BLaER1 treated with 17β-estradiol and CSF1 and Interleukin-3, amounts not matched to agents 10 nM and 100 nM (cell line): ENCODE measurements around the gene L3MBTL4.

ENCODE experiments used
- H3K27ac ChIP-seq, 11 experiments: shearing (Covaris generic); formaldehyde crosslinking; 2 replicates each; pipeline ENCODE4 v1.8.1; 2022
- H3K27me3 ChIP-seq, 11 experiments: shearing (Covaris generic); formaldehyde crosslinking; 2 replicates each; pipeline ENCODE4 v1.8.1; 2022
- H3K36me3 ChIP-seq, 11 experiments: shearing (Covaris generic); formaldehyde crosslinking; 2 replicates each; pipeline ENCODE4 v1.8.1; 2022
- H3K4me1 ChIP-seq, 10 experiments: shearing (Covaris generic); formaldehyde crosslinking; 2 replicates each; pipeline ENCODE4 v1.8.1; 2022
- H3K4me2 ChIP-seq, 11 experiments: shearing (Covaris generic); formaldehyde crosslinking; 2 replicates each; pipeline ENCODE4 v1.8.1; 2022
- H3K4me3 ChIP-seq, 10 experiments: shearing (Covaris generic); formaldehyde crosslinking; 2 replicates each; pipeline ENCODE4 v1.8.1; 2022
- H3K9ac ChIP-seq, 11 experiments: shearing (Covaris generic); formaldehyde crosslinking; 2 replicates each; pipeline ENCODE4 v1.8.1; 2022
- H3K9me3 ChIP-seq, 11 experiments: shearing (Covaris generic); formaldehyde crosslinking; replicated peaks in 1 of 11; 2 replicates each; pipeline ENCODE4 v1.8.1; 2022
- H4K20me1 ChIP-seq, 11 experiments: shearing (Covaris generic); formaldehyde crosslinking; 2 replicates each; pipeline ENCODE4 v1.8.1; 2022
- Cebpa-rat ChIP-seq, 11 experiments: shearing (Covaris generic); IDR thresholded peaks; 2 replicates each; pipeline ENCODE4 v1.8.1; 2022

L3MBTL4 gene

DNA sequence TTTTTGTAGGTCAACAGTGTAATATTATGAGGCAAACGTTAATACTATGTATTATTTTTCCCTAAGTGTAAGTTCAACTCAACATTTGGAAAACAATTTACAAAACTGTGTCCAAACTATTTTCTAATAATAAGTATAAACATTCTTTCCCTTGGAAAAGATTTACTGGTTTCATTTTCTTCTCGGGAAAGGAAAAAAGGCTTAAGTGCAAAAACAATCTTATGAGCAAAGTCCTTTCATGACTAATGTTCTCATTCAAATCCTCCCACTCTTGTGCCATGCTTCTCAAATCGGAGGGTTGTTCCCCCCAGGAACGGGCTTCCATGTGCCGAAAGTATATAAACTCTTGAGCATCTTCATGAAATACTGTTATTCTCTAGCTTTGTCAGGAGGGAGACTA is 19.8 kb upstream of the L3MBTL4 start:
- no peak for TF ChIP-seq Cebpa-rat (IDR thresholded peaks at IDR 0.05)
- H4K20me1 ChIP-seq: no peaks in the 10 kb centered on the region
- H3K27ac ChIP-seq: no peak overlapping the region
- H3K4me2 ChIP-seq: no peak overlapping the region
- H3K4me1 ChIP-seq: peaks cover 0 to 9% (median 0%) of the 10 kb centered on the region in 10 experiments; a peak in 2 of 20 replicates
- no peak overlapping the region for H3K4me3 ChIP-seq
- no peaks in the 10 kb centered on the region for H3K36me3 ChIP-seq
- H3K27me3 ChIP-seq: no peaks in the 10 kb centered on the region
- H3K9me3 ChIP-seq: no peaks in the 10 kb centered on the region
- no peak overlapping the region for H3K9ac ChIP-seq

DNA sequence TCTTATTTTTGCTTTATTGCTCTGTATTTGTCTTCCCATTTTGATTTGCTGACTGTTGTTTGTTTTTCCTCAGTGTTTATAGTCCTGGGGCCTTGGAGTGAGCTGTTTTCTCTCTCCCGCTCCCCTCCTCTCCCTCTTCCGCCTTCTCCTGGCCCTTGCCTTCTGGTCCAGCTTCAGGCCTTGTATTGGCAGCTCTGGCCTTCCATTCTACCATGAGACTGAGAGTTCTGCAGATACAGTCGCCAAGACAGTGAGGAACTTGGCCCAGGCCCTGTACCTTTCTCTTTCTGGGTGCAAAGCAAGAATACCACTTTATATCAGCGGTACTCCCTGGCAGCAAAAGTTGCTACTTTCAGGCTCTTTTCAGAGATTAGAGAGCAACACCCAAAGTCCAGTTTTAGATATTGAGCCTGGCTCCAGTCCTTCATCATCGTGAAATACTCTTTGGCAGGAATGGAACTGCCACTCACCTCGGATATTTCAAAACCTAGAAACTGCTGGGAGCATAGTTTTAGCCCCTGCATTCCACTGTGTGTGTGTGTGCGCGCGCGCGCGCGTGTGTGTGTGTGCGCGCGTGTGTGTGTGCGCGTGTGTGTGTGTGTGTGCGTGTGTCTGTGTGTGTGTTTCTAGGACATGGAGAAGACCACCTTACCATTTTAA is 17.1 kb upstream of the L3MBTL4 start:
- H3K4me1 ChIP-seq: peaks cover 0 to 9% (median 0%) of the 10 kb centered on the region in 10 experiments; a peak in 2 of 20 replicates
- H4K20me1 ChIP-seq: no peaks in the 10 kb centered on the region
- no peaks in the 10 kb centered on the region for H3K27me3 ChIP-seq
- H3K27ac ChIP-seq: no peak overlapping the region
- H3K36me3 ChIP-seq: no peaks in the 10 kb centered on the region
- H3K4me3 ChIP-seq: no peak overlapping the region
- TF ChIP-seq Cebpa-rat (IDR thresholded peaks at IDR 0.05): no peak
- no peak overlapping the region for H3K9ac ChIP-seq
- no peaks in the 10 kb centered on the region for H3K9me3 ChIP-seq
- H3K4me2 ChIP-seq: no peak overlapping the region

DNA sequence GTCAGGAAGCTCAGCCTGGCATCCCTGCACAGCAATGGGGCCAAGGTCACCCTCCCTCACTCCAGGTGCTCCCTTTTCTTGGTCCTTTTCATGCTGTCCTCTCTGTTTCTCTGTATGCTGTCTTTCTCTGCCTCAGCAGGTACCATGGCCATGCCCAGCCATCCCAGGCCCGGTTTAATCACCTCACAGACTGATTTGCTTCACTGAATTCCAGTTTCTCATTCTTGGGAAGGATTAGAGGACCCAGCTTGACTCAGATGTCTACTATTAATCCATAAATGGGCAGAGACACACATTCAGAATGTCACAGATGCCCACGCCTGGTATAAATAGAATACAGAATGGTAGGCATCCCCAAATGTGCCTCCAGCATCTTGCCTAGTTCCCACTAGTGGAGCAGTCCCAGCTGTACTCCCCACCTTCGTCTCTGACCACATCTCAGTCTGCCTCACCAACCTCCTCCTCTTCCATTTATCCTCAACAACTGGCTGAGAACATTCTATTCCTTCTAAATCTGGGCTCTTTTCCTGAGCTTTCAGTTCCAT is 14.2 kb upstream of the L3MBTL4 start:
- H3K36me3 ChIP-seq: no peaks in the 10 kb centered on the region
- no peaks in the 10 kb centered on the region for H3K4me1 ChIP-seq
- no peak overlapping the region for H3K4me3 ChIP-seq
- no peaks in the 10 kb centered on the region for H4K20me1 ChIP-seq
- H3K27ac ChIP-seq: no peak overlapping the region
- no peak overlapping the region for H3K4me2 ChIP-seq
- H3K27me3 ChIP-seq: no peaks in the 10 kb centered on the region
- TF ChIP-seq Cebpa-rat (IDR thresholded peaks at IDR 0.05): no peak
- H3K9me3 ChIP-seq: no peaks in the 10 kb centered on the region
- H3K9ac ChIP-seq: no peak overlapping the region

DNA sequence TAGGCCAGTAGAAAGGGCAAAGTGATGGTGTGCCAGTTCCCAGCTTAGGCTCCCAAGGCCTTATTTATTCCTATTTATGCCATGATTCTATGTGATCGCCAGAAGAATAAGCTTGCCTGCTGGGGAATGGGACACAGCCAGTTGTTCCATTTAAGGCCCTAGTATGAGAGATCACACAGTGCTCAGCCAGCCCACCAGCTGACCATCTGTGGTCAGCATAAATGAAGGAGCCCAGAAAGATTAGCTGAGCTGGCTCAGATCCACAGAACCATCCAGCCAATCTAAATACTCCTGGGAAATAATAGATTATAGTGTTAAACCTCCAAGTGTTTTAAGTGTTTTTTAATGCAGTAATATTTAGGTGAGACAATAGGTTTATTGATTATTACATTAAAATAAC is 12.6 kb upstream of the L3MBTL4 start:
- Histone ChIP-seq H3K4me2 (no peak overlapping the region), H3K4me1 (no peaks in the 10 kb centered on the region), H3K4me3 (no peak overlapping the region), H3K9ac (no peak overlapping the region), H3K27ac (no peak overlapping the region), H4K20me1 (no peaks in the 10 kb centered on the region), H3K27me3 (no peaks in the 10 kb centered on the region), H3K36me3 (no peaks in the 10 kb centered on the region), H3K9me3 (no peaks in the 10 kb centered on the region)
- no peak for TF ChIP-seq Cebpa-rat (IDR thresholded peaks at IDR 0.05)

DNA sequence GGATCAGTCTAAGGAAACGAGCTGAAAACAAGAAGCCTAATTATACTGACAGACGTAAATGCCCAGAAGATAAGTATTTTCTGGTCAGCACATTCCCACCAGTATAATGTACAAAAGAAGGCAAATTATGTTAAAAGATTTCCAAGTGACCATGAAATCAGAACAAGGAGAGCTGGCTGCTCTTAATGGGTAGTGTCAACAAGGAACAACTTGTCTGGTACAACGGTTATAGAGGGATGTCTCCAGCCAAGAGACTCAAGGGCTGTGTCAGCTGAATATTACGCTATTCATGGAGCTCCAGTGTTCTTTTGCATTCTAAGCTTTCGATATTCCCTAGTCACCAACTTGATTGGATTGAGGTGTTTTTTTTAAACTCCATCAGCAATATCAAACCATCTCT is 8.6 kb upstream of the L3MBTL4 start:
- H3K27me3 ChIP-seq: no peaks in the 10 kb centered on the region
- H4K20me1 ChIP-seq: no peaks in the 10 kb centered on the region
- H3K36me3 ChIP-seq: no peaks in the 10 kb centered on the region
- no peak overlapping the region for H3K4me2 ChIP-seq
- H3K27ac ChIP-seq: no peak overlapping the region
- 0 out of 22 replicates have a peak, but pooled peaks cover 0 to 4% (median 0%) of the 10 kb centered on the region in 11 experiments for H3K9me3 ChIP-seq
- H3K4me3 ChIP-seq: no peak overlapping the region
- H3K4me1 ChIP-seq: no peaks in the 10 kb centered on the region
- H3K9ac ChIP-seq: no peak overlapping the region
- no peak for TF ChIP-seq Cebpa-rat (IDR thresholded peaks at IDR 0.05)

DNA sequence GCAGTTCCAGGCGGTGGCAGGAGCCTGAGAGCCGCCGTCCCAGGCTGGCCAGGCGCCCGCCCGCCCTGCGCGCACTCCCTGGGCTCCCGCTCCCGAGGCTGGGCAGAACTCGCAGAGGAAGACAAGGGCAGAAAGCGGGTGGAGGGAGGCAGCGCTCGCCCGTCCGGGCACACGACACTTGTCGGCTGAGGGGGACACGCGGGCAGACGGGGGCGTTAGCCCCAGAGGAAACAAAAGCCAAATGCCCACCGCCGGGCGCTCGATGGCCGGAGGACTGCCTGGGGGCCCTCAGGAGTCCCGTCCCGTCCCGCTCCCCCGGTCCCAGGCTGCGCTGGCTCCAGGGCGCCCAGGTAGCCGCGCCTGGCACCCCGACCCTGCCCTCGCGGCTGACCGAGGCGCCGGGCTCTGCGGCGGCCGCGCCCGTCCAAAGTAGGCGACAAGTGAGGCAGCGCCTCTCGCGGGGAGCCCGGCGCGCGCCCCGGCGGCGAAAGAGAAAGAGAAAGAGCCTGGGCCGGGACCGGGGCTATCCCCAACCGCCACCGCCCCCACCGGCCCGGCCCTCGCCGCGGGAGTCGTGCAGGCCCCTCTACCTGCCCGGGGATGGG is 491 bp downstream of the L3MBTL4 start:
- Histone ChIP-seq H3K27me3 (peaks cover 0 to 7% (median 0%) of the 10 kb centered on the region in 11 experiments; a peak in 2 of 22 replicates), H4K20me1 (0 out of 22 replicates have a peak, but pooled peaks cover 0 to 4% (median 0%) of the 10 kb centered on the region in 11 experiments), H3K27ac (peak overlapping the region; percentile 82 to 93 (median 88)), H3K9ac (peak overlapping the region; percentile 88 to 94 (median 90)), H3K4me1 (peaks cover 0 to 22% (median 8%) of the 10 kb centered on the region in 10 experiments; a peak in 15 of 20 replicates), H3K36me3 (no peaks in the 10 kb centered on the region), H3K4me3 (peak overlapping the region; percentile 80 to 96 (median 87)), H3K9me3 (no peaks in the 10 kb centered on the region), H3K4me2 (peak overlapping the region; percentile 82 to 96 (median 91))
- no peak for TF ChIP-seq Cebpa-rat (IDR thresholded peaks at IDR 0.05)

DNA sequence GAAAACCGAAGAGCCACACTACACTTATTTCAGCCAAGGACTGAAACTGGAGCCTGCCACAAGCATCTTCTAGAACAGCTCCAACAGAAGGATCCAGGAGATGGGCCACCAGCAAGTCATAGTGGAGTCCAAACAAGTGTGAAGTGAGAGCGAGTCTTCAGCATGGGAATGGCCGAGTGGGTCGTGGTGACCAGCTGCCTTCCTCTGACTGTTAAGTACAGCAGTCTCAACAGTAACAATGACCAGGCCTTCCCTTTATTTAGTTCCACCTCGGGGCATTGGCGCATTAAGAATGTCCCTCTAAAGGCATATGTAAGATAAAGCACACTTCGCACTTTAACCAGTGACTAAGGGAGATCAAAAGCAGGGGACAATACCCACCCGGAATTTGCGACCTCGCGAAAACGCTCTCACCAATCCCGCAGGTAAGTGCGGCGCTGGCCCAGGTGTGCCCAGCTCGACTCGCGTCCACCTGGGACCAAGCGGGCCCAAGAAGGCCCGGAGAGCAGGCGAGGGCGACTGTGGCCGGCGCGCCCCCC is 1.1 kb downstream of the L3MBTL4 start:
- Histone ChIP-seq H3K27me3 (peaks cover 0 to 7% (median 0%) of the 10 kb centered on the region in 11 experiments; a peak in 2 of 22 replicates), H4K20me1 (0 out of 22 replicates have a peak, but pooled peaks cover 0 to 4% (median 0%) of the 10 kb centered on the region in 11 experiments), H3K4me1 (peaks cover 0 to 22% (median 8%) of the 10 kb centered on the region in 10 experiments; a peak in 15 of 20 replicates), H3K9ac (peak overlapping the region; percentile 88 to 94 (median 90); a peak in 21 of 22 replicates), H3K27ac (peak overlapping the region in 10 of 11 experiments; percentile 85 to 93 (median 88); a peak in 19 of 22 replicates), H3K4me2 (peak overlapping the region; percentile 82 to 96 (median 91)), H3K4me3 (peak overlapping the region; percentile 80 to 96 (median 87)), H3K36me3 (no peaks in the 10 kb centered on the region), H3K9me3 (no peaks in the 10 kb centered on the region)
- TF ChIP-seq Cebpa-rat (IDR thresholded peaks at IDR 0.05): no peak

DNA sequence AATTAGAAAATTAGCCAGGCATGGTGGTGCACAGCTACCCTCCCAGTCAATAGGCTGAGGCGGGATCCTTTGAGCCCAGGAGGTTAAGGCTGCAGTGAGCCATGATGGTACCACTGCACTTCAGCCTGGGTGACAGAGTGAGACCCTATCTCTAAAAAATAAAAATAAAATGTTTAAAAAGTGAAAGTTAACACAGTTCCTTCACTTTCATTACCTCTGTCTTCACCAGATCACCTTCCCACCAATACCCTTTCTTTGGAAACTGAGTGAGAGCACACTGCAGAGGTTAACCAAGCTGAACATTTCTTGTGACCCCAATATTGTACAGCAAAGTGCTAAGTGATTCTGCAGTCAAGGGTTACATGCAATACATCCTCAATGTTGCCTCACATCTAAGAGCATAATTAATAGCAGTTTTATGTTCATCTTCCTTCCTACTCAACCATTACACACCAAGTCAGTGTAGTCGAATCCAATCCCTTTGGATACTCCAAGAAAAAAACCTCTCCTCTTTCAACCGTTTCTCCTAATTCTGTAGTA is 1.7 kb downstream of the L3MBTL4 start:
- H3K27ac ChIP-seq: no peak overlapping the region
- H3K36me3 ChIP-seq: no peaks in the 10 kb centered on the region
- 0 out of 22 replicates have a peak, but pooled peaks cover 0 to 4% (median 0%) of the 10 kb centered on the region in 11 experiments for H4K20me1 ChIP-seq
- H3K27me3 ChIP-seq: peaks cover 0 to 7% (median 0%) of the 10 kb centered on the region in 11 experiments; a peak in 2 of 22 replicates
- no peak for TF ChIP-seq Cebpa-rat (IDR thresholded peaks at IDR 0.05)
- peak overlapping the region in 8 of 11 experiments; percentile 5 to 96 (median 90); a peak in 8 of 22 replicates for H3K4me2 ChIP-seq
- H3K4me3 ChIP-seq: no peak overlapping the region
- peaks cover 0 to 22% (median 8%) of the 10 kb centered on the region in 10 experiments; a peak in 15 of 20 replicates for H3K4me1 ChIP-seq
- no peaks in the 10 kb centered on the region for H3K9me3 ChIP-seq
- H3K9ac ChIP-seq: no peak overlapping the region

DNA sequence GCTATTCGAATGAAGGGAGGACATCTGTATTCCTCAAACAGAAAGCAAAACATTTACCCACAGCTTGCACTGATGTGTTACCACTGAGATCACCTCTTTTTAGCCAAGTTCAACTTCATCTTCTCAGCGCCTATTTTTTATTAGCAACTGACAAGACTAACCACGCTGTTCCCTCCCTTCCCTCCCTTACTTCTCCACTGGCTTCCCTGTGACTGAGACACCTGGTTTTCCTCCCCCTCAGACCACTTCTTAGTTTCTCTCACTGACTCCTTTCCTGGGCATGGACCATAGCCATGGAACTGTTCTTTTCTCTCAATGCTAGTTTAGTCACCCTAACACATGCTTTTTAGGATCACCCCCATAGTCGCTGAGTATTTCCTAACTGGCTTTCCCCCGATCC is 3.3 kb downstream of the L3MBTL4 start:
- no peak overlapping the region for H3K4me3 ChIP-seq

More for the DNA sequence above, 3.3 kb downstream of the L3MBTL4 start:
- Histone ChIP-seq H3K4me1 (peaks cover 4 to 22% (median 12%) of the 10 kb centered on the region in 10 experiments; a peak in 18 of 20 replicates), H3K9me3 (no peaks in the 10 kb centered on the region), H3K36me3 (no peaks in the 10 kb centered on the region), H3K27me3 (peaks cover 0 to 7% (median 0%) of the 10 kb centered on the region in 11 experiments; a peak in 2 of 22 replicates), H3K27ac (no peak overlapping the region), H4K20me1 (0 out of 22 replicates have a peak, but pooled peaks cover 0 to 4% (median 0%) of the 10 kb centered on the region in 11 experiments), H3K9ac (no peak overlapping the region), H3K4me2 (no peak overlapping the region)
- no peak for TF ChIP-seq Cebpa-rat (IDR thresholded peaks at IDR 0.05)
